ENCODE data around the gene CHST2.

The CHST2 gene

GRCh38 chr3:143170676-143171075 lies 51.1 kb downstream of the CHST2 start:
- no peak for DNase-seq (ENCODE audit: low spot score)
- in situ Hi-C loops (cut with MboI; ENCODE audit: low sequenced_read_pairs, unreplicated experiment), result no loop called here

GRCh38 chr3:143171141-143171980 lies 51.8 kb downstream of the CHST2 start:
- peak; percentile 43 for DNase-seq (ENCODE audit: low spot score)
- in situ Hi-C loops (cut with MboI; ENCODE audit: low sequenced_read_pairs, unreplicated experiment), result no loop called here
- TF ChIP-seq CTCF (IDR thresholded peaks at IDR 0.05; ENCODE audit: borderline replicate concordance, control extremely low read depth, extremely low read depth, insufficient read depth, missing control alignments), result no peak

More at GRCh38 chr3:143170676-143171075, 51.1 kb downstream of the CHST2 start:
- no peak for TF ChIP-seq CTCF (IDR thresholded peaks at IDR 0.05; ENCODE audit: borderline replicate concordance, control extremely low read depth, extremely low read depth, insufficient read depth, missing control alignments)

GRCh38 chr3:143172062-143172794 lies 52.7 kb downstream of the CHST2 start:
- TF ChIP-seq CTCF (IDR thresholded peaks at IDR 0.05; ENCODE audit: borderline replicate concordance, control extremely low read depth, extremely low read depth, insufficient read depth, missing control alignments), result no peak
- in situ Hi-C loops (cut with MboI; ENCODE audit: low sequenced_read_pairs, unreplicated experiment), result no loop called here
- DNase-seq (ENCODE audit: low spot score), result no peak

- DNase-seq (ENCODE audit: low spot score), result no peak
- in situ Hi-C loops (cut with MboI; ENCODE audit: low sequenced_read_pairs, unreplicated experiment), result no loop called here
- no peak for TF ChIP-seq CTCF (IDR thresholded peaks at IDR 0.05; ENCODE audit: borderline replicate concordance, control extremely low read depth, extremely low read depth, insufficient read depth, missing control alignments)
These were observed 53.2 kb downstream of the CHST2 start for GRCh38 chr3:143172795-143173145.

GRCh38 chr3:143173242-143173641 lies 53.7 kb downstream of the CHST2 start:
- no peak for TF ChIP-seq CTCF (IDR thresholded peaks at IDR 0.05; ENCODE audit: borderline replicate concordance, control extremely low read depth, extremely low read depth, insufficient read depth, missing control alignments)
- in situ Hi-C loops (cut with MboI; ENCODE audit: low sequenced_read_pairs, unreplicated experiment), result no loop called here
- no peak for DNase-seq (ENCODE audit: low spot score)
